ENCODE data around the gene THBS2.
"Not testable (repeated sequence)": the region's sequence is repeated elsewhere in the genome, so short reads cannot be mapped to it uniquely, and the experiment has no call there.

THBS2 gene

GRCh38 chr6:169204167-169204566 lies 49.5 kb downstream of the THBS2 start:
- Histone ChIP-seq H3K36me3 (ENCODE audit: control insufficient read depth, insufficient read depth, low read length) (no peaks in the 10 kb centered on the region), H3K4me1 (ENCODE audit: control insufficient read depth, insufficient read depth, low read length, poor library complexity, severe bottlenecking) (no peaks in the 10 kb centered on the region), H3K27me3 (replicated peaks; ENCODE audit: control insufficient read depth, insufficient read depth, low read length, poor library complexity, severe bottlenecking) (no peaks in the 10 kb centered on the region), H3K4me3 (ENCODE audit: insufficient read depth, low read depth, low read length, poor library complexity, severe bottlenecking) (no peak overlapping the region), H3K27ac (ENCODE audit: insufficient read depth, low read length, poor library complexity, severe bottlenecking) (no peak overlapping the region), H3K9me3 (ENCODE audit: control insufficient read depth, low read length) (peaks cover 4% of the 10 kb centered on the region)
- DNase-seq: no peak

- Histone ChIP-seq H3K9me3 (ENCODE audit: control insufficient read depth, low read length) (no peaks in the 10 kb centered on the region), H3K4me3 (ENCODE audit: insufficient read depth, low read depth, low read length, poor library complexity, severe bottlenecking) (no peak overlapping the region), H3K36me3 (ENCODE audit: control insufficient read depth, insufficient read depth, low read length) (no peaks in the 10 kb centered on the region)
Observed at GRCh38 chr6:169201985-169202384, 51.7 kb downstream of the THBS2 start.

GRCh38 chr6:169200893-169201514 lies 52.6 kb downstream of the THBS2 start:
- no peaks in the 10 kb centered on the region for H3K36me3 ChIP-seq (ENCODE audit: control insufficient read depth, insufficient read depth, low read length)
- H3K9me3 ChIP-seq (ENCODE audit: control insufficient read depth, low read length): no peaks in the 10 kb centered on the region
- H3K27ac ChIP-seq (ENCODE audit: insufficient read depth, low read length, poor library complexity, severe bottlenecking): no peak overlapping the region
- H3K4me3 ChIP-seq (ENCODE audit: insufficient read depth, low read depth, low read length, poor library complexity, severe bottlenecking): no peak overlapping the region
- no peaks in the 10 kb centered on the region for H3K27me3 ChIP-seq (replicated peaks; ENCODE audit: control insufficient read depth, insufficient read depth, low read length, poor library complexity, severe bottlenecking)
- DNase-seq: no peak
- H3K4me1 ChIP-seq (ENCODE audit: control insufficient read depth, insufficient read depth, low read length, poor library complexity, severe bottlenecking): no peaks in the 10 kb centered on the region

More at GRCh38 chr6:169201985-169202384, 51.7 kb downstream of the THBS2 start:
- DNase-seq: no peak
- no peaks in the 10 kb centered on the region for H3K27me3 ChIP-seq (replicated peaks; ENCODE audit: control insufficient read depth, insufficient read depth, low read length, poor library complexity, severe bottlenecking)
- H3K27ac ChIP-seq (ENCODE audit: insufficient read depth, low read length, poor library complexity, severe bottlenecking): no peak overlapping the region
- H3K4me1 ChIP-seq (ENCODE audit: control insufficient read depth, insufficient read depth, low read length, poor library complexity, severe bottlenecking): no peaks in the 10 kb centered on the region

- Histone ChIP-seq H3K9me3 (ENCODE audit: control insufficient read depth, low read length) (no peaks in the 10 kb centered on the region), H3K4me1 (ENCODE audit: control insufficient read depth, insufficient read depth, low read length, poor library complexity, severe bottlenecking) (no peaks in the 10 kb centered on the region), H3K27ac (ENCODE audit: insufficient read depth, low read length, poor library complexity, severe bottlenecking) (no peak overlapping the region), H3K4me3 (ENCODE audit: insufficient read depth, low read depth, low read length, poor library complexity, severe bottlenecking) (no peak overlapping the region), H3K36me3 (ENCODE audit: control insufficient read depth, insufficient read depth, low read length) (no peaks in the 10 kb centered on the region), H3K27me3 (replicated peaks; ENCODE audit: control insufficient read depth, insufficient read depth, low read length, poor library complexity, severe bottlenecking) (no peaks in the 10 kb centered on the region)
- DNase-seq: no peak
Observed at GRCh38 chr6:169199625-169200335, 53.9 kb downstream of the THBS2 start.

GRCh38 chr6:169198885-169199284 lies 54.8 kb downstream of the THBS2 start:
- no peak overlapping the region for H3K27ac ChIP-seq (ENCODE audit: insufficient read depth, low read length, poor library complexity, severe bottlenecking)

GRCh38 chr6:169197929-169198328 lies 55.7 kb downstream of the THBS2 start:
- not testable (repeated sequence) for H3K4me3 ChIP-seq (ENCODE audit: insufficient read depth, low read depth, low read length, poor library complexity, severe bottlenecking)

More at GRCh38 chr6:169198885-169199284, 54.8 kb downstream of the THBS2 start:
- no peaks in the 10 kb centered on the region for H3K4me1 ChIP-seq (ENCODE audit: control insufficient read depth, insufficient read depth, low read length, poor library complexity, severe bottlenecking)
- H3K4me3 ChIP-seq (ENCODE audit: insufficient read depth, low read depth, low read length, poor library complexity, severe bottlenecking): no peak overlapping the region
- H3K36me3 ChIP-seq (ENCODE audit: control insufficient read depth, insufficient read depth, low read length): no peaks in the 10 kb centered on the region
- no peaks in the 10 kb centered on the region for H3K27me3 ChIP-seq (replicated peaks; ENCODE audit: control insufficient read depth, insufficient read depth, low read length, poor library complexity, severe bottlenecking)
- DNase-seq: no peak
- H3K9me3 ChIP-seq (ENCODE audit: control insufficient read depth, low read length): no peaks in the 10 kb centered on the region

GRCh38 chr6:169196279-169196678 lies 57.4 kb downstream of the THBS2 start:
- not testable (repeated sequence) for H3K27ac ChIP-seq (ENCODE audit: insufficient read depth, low read length, poor library complexity, severe bottlenecking); H3K4me1 ChIP-seq (ENCODE audit: control insufficient read depth, insufficient read depth, low read length, poor library complexity, severe bottlenecking); H3K9me3 ChIP-seq (ENCODE audit: control insufficient read depth, low read length); H3K36me3 ChIP-seq (ENCODE audit: control insufficient read depth, insufficient read depth, low read length); H3K27me3 ChIP-seq (replicated peaks; ENCODE audit: control insufficient read depth, insufficient read depth, low read length, poor library complexity, severe bottlenecking); DNase-seq; H3K4me3 ChIP-seq (ENCODE audit: insufficient read depth, low read depth, low read length, poor library complexity, severe bottlenecking)

More at GRCh38 chr6:169197929-169198328, 55.7 kb downstream of the THBS2 start:
- not testable (repeated sequence) for DNase-seq; H3K27me3 ChIP-seq (replicated peaks; ENCODE audit: control insufficient read depth, insufficient read depth, low read length, poor library complexity, severe bottlenecking); H3K27ac ChIP-seq (ENCODE audit: insufficient read depth, low read length, poor library complexity, severe bottlenecking); H3K9me3 ChIP-seq (ENCODE audit: control insufficient read depth, low read length); H3K36me3 ChIP-seq (ENCODE audit: control insufficient read depth, insufficient read depth, low read length); H3K4me1 ChIP-seq (ENCODE audit: control insufficient read depth, insufficient read depth, low read length, poor library complexity, severe bottlenecking)

- H3K36me3 ChIP-seq (ENCODE audit: control insufficient read depth, insufficient read depth, low read length): no peaks in the 10 kb centered on the region
- H3K27ac ChIP-seq (ENCODE audit: insufficient read depth, low read length, poor library complexity, severe bottlenecking): no peak overlapping the region
- H3K9me3 ChIP-seq (ENCODE audit: control insufficient read depth, low read length): no peaks in the 10 kb centered on the region
- DNase-seq: no peak
- H3K27me3 ChIP-seq (replicated peaks; ENCODE audit: control insufficient read depth, insufficient read depth, low read length, poor library complexity, severe bottlenecking): no peaks in the 10 kb centered on the region
- H3K4me3 ChIP-seq (ENCODE audit: insufficient read depth, low read depth, low read length, poor library complexity, severe bottlenecking): no peak overlapping the region
- no peaks in the 10 kb centered on the region for H3K4me1 ChIP-seq (ENCODE audit: control insufficient read depth, insufficient read depth, low read length, poor library complexity, severe bottlenecking)
Observed at GRCh38 chr6:169194737-169195136, 58.9 kb downstream of the THBS2 start.

- Histone ChIP-seq H3K9me3 (ENCODE audit: control insufficient read depth, low read length) (no peaks in the 10 kb centered on the region), H3K27me3 (replicated peaks; ENCODE audit: control insufficient read depth, insufficient read depth, low read length, poor library complexity, severe bottlenecking) (no peaks in the 10 kb centered on the region), H3K36me3 (ENCODE audit: control insufficient read depth, insufficient read depth, low read length) (no peaks in the 10 kb centered on the region), H3K4me1 (ENCODE audit: control insufficient read depth, insufficient read depth, low read length, poor library complexity, severe bottlenecking) (no peaks in the 10 kb centered on the region), H3K4me3 (ENCODE audit: insufficient read depth, low read depth, low read length, poor library complexity, severe bottlenecking) (no peak overlapping the region), H3K27ac (ENCODE audit: insufficient read depth, low read length, poor library complexity, severe bottlenecking) (no peak overlapping the region)
- no peak for DNase-seq
Observed at GRCh38 chr6:169190970-169191369, 62.7 kb downstream of the THBS2 start.

- Histone ChIP-seq H3K27ac (ENCODE audit: insufficient read depth, low read length, poor library complexity, severe bottlenecking) (no peak overlapping the region), H3K4me3 (ENCODE audit: insufficient read depth, low read depth, low read length, poor library complexity, severe bottlenecking) (no peak overlapping the region)
- DNase-seq: no peak
Observed at GRCh38 chr6:169190144-169190584, 63.5 kb downstream of the THBS2 start.

More at GRCh38 chr6:169190144-169190584, 63.5 kb downstream of the THBS2 start:
- no peaks in the 10 kb centered on the region for H3K4me1 ChIP-seq (ENCODE audit: control insufficient read depth, insufficient read depth, low read length, poor library complexity, severe bottlenecking)
- no peaks in the 10 kb centered on the region for H3K27me3 ChIP-seq (replicated peaks; ENCODE audit: control insufficient read depth, insufficient read depth, low read length, poor library complexity, severe bottlenecking)
- H3K9me3 ChIP-seq (ENCODE audit: control insufficient read depth, low read length): no peaks in the 10 kb centered on the region
- H3K36me3 ChIP-seq (ENCODE audit: control insufficient read depth, insufficient read depth, low read length): no peaks in the 10 kb centered on the region

Measured in effector memory CD4-positive, alpha-beta T cell (primary cell).